ENCODE data around the gene CDH11.

DNA sequence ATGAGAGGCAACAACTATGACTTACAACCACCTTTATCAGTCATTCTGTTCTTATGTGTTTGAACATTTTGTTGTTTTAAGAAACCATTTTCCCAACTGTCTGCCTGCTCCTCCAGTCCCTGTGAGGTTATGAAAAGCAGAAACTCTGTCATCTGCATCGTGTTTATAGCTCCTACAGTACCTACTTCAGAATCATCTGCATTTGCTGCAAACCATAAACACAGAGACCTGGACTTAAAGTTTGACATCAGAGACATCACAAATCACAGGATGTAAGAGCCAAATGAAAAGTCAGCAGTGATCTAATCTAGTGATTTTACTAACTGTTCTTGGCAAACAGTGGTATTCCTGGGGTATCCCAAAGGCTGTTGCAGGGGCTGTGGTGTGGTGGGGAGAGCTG, 55.2 kb downstream of the CDH11 start:
- TF ChIP-seq, protein P1, sequence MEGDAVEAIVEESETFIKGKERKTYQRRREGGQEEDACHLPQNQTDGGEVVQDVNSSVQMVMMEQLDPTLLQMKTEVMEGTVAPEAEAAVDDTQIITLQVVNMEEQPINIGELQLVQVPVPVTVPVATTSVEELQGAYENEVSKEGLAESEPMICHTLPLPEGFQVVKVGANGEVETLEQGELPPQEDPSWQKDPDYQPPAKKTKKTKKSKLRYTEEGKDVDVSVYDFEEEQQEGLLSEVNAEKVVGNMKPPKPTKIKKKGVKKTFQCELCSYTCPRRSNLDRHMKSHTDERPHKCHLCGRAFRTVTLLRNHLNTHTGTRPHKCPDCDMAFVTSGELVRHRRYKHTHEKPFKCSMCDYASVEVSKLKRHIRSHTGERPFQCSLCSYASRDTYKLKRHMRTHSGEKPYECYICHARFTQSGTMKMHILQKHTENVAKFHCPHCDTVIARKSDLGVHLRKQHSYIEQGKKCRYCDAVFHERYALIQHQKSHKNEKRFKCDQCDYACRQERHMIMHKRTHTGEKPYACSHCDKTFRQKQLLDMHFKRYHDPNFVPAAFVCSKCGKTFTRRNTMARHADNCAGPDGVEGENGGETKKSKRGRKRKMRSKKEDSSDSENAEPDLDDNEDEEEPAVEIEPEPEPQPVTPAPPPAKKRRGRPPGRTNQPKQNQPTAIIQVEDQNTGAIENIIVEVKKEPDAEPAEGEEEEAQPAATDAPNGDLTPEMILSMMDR (IDR thresholded peaks at IDR 0.05; ENCODE audit: low read length): no peak
- TF ChIP-seq EZH2 (IDR thresholded peaks at IDR 0.05; ENCODE audit: borderline replicate concordance, low read length): no peak
